CD8-positive, alpha-beta memory T cell (primary cell): ENCODE data around the gene ADD1. TPM values are rescaled to one million over a fixed set of nuclear protein-coding genes. Genes with fewer than 3 reads are reported as not detected.
A peak's percentile ranks its signal among the peaks of the same experiment; 100 is the strongest.
"Not testable (repeated sequence)": the region's sequence is repeated elsewhere in the genome, so short reads cannot be mapped to it uniquely, and the experiment has no call there.

Source experiments
- CTCF ChIA-PET: fragments of 350-600 bp; sonication (Branson Sonifier 250); formaldehyde crosslinking; loops from one replicate; lab custom pipeline; 2021; ENCODE audit warnings: antibody characterized with exemption; lab: Charles Lee
- POLR2A ChIA-PET: fragments of 350-600 bp; sonication (Branson Sonifier 250); formaldehyde crosslinking; loops from one replicate; lab custom pipeline; 2021; ENCODE audit warnings: antibody characterized with exemption; lab: Charles Lee
- DNase-seq, 5 donors: peaks; one replicate each; pipeline versions ENCODE4 v3.0.0 to v3.0.0-alpha.2; 2020 to 2022; ENCODE audit warnings: mixed read lengths in 1 of 5
- H3K27ac ChIP-seq: one replicate; pipeline ENCODE4 v1.7.0; 2013; ENCODE audit warnings: low read depth, mild to moderate bottlenecking, low read length, moderate library complexity
- H3K27me3 ChIP-seq: 2 replicates; pipeline ENCODE4 v1.7.0; 2013; ENCODE audit warnings: low read length, mild to moderate bottlenecking; ENCODE audit not compliant: insufficient read depth, poor library complexity, severe bottlenecking
- H3K36me3 ChIP-seq: 2 replicates; pipeline ENCODE4 v1.7.0; 2013; ENCODE audit warnings: mild to moderate bottlenecking, low read length, moderate library complexity; ENCODE audit not compliant: insufficient read depth
- H3K4me1 ChIP-seq: 2 replicates; pipeline ENCODE4 v1.7.0; 2013; ENCODE audit warnings: mild to moderate bottlenecking, low read length, moderate library complexity; ENCODE audit not compliant: insufficient read depth
- H3K4me3 ChIP-seq: 2 replicates; pipeline ENCODE4 v1.7.0; 2013; ENCODE audit warnings: mild to moderate bottlenecking, low read length
- H3K9me3 ChIP-seq: 2 replicates; pipeline ENCODE4 v1.7.0; 2013; ENCODE audit warnings: mild to moderate bottlenecking, low read length
- H3K27ac Mint-ChIP-seq, 8 donors: one replicate each; pipeline ENCODE4 v1.8.0; 2020 to 2021; ENCODE audit warnings: mixed read lengths in 8 of 8, mild to moderate bottlenecking in 6 of 8, inconsistent platforms in 3 of 8, moderate library complexity in 3 of 8
- H3K27me3 Mint-ChIP-seq, 2 donors: one replicate each; pipeline ENCODE4 v1.8.0; 2020 to 2021; ENCODE audit warnings: mixed read lengths in 2 of 2, mild to moderate bottlenecking in 1 of 2, moderate library complexity in 1 of 2
- H3K36me3 Mint-ChIP-seq, 3 donors: one replicate each; pipeline ENCODE4 v1.8.0; 2020 to 2021; ENCODE audit warnings: mixed read lengths in 3 of 3, inconsistent platforms in 1 of 3, mild to moderate bottlenecking in 1 of 3
- H3K4me1 Mint-ChIP-seq, 3 donors: one replicate each; pipeline ENCODE4 v1.8.0; 2020 to 2021; ENCODE audit warnings: mixed read lengths in 3 of 3, inconsistent platforms in 1 of 3, mild to moderate bottlenecking in 1 of 3
- H3K4me3 Mint-ChIP-seq, 7 donors: one replicate each; pipeline ENCODE4 v1.8.0; 2020 to 2021; ENCODE audit warnings: mixed read lengths in 7 of 7, mild to moderate bottlenecking in 6 of 7, moderate library complexity in 4 of 7, inconsistent platforms in 2 of 7
- H3K9me3 Mint-ChIP-seq, 5 donors: one replicate each; pipeline ENCODE4 v1.8.0; 2020 to 2022; ENCODE audit warnings: mixed read lengths in 5 of 5, mild to moderate bottlenecking in 3 of 5, moderate library complexity in 2 of 5, inconsistent platforms in 1 of 5
- polyA plus RNA-seq: library from polyadenylated mRNA; unstranded; fragments of 300-500 nt; fragmentation: Illumina TruSeq; gene quantifications from one replicate; pipeline ENCODE4 v1.2.3, GENCODE V29; 2021
- total RNA-seq, 2 experiments: library from RNA; stranded (reverse); gene quantifications; one replicate each; pipeline ENCODE4 v1.2.3, GENCODE V29; 2021

Gene ADD1
- total and polyA plus RNA-seq, 3 experiments from 2014 or later: 185 to 217 (median 192) TPM

DNA sequence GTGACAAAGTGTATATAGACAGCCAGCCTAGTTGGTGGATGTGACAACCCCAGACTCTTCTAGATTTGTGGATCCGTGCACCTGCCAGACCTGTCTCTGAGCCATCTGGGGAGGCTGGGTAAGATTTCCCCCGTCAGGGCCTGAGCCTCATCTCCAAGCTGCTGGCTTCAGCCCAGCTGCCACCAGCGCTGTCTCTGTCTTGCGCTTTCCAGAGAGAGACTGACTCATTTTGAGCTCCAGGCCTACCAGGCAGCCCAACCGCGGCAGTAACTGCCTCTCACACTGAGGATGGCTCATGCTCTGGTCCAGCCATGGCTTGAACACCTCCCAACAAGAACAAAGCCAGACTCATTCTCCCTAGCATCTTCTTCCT is 93.1 kb downstream of the ADD1 start:
- Mint-ChIP-seq H3K27me3 (no peaks in the 10 kb centered on the region), H3K36me3 (peaks cover 0 to 68% (median 8%) of the 10 kb centered on the region in 3 donors), H3K9me3 (no peaks in the 10 kb centered on the region), H3K4me3 (peak overlapping the region; percentile 88 to 99 (median 90)), H3K4me1 (peaks cover 42 to 70% (median 52%) of the 10 kb centered on the region in 3 donors), H3K27ac (peak overlapping the region; percentile 86 to 100 (median 96))
- Histone ChIP-seq H3K4me3 (no peak overlapping the region), H3K9me3 (no peaks in the 10 kb centered on the region), H3K36me3 (peaks cover 32% of the 10 kb centered on the region), H3K27ac (peak overlapping the region; percentile 96), H3K27me3 (no peaks in the 10 kb centered on the region), H3K4me1 (peaks cover 47% of the 10 kb centered on the region)
- ChIA-PET CTCF (interaction anchor here (0.6 to 3.7 kb wide), 6 partner anchors 12 to 174 kb away, joined by 3 to 14 read pairs (median 8); partner anchors contain the start of genes GRK4 and NOP14), POLR2A (interaction anchor here (0.7 to 3.1 kb wide), 3 partner anchors 25 to 103 kb away, joined by 6 to 17 read pairs (median 11); partner anchors contain the start of gene GRK4)
- peak in 3 of 5 donors; percentile 26 to 78 (median 31) for DNase-seq

DNA sequence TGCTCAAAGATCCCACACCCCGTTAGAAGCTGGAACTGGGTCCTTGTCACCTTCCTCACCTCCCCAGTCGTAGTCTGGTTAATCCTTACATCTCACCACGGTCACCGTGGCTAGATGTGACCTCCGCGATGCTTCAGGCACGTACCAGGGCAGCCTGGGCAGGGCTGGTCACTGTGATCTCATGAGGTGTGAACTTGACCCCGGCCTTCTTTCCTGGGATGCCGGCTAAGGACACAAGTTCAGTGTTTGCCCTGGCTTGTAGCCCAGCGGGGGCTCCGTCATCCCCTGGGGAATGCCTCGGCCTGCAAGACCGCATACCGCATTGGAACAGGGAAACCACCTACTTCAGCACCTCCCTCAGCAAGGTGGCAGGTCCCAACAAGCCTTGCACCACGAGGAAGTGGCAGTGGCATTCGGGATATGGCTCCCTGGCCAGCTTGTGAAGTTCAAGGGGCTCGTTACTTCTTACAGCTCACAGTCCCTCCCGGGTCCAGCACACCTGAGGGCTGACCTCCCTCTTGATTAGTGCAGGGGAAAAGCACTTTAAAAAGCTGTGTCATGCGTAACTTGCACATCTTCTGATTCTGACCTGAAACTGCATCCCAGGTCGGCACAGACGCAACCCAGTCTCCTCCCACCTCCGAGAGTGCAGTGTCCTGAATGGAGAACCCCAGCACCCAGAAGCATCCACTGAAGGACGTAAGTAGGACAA is 93.7 kb downstream of the ADD1 start:
- H3K4me3 Mint-ChIP-seq: peak overlapping the region; percentile 88 to 99 (median 90)
- DNase-seq: peak in 1 of 5 donors; percentile 57
- Histone ChIP-seq H3K4me1 (peaks cover 41% of the 10 kb centered on the region), H3K27me3 (no peaks in the 10 kb centered on the region), H3K4me3 (no peak overlapping the region), H3K27ac (peak overlapping the region; percentile 96), H3K36me3 (peaks cover 32% of the 10 kb centered on the region), H3K9me3 (no peaks in the 10 kb centered on the region)
- no peaks in the 10 kb centered on the region for H3K9me3 Mint-ChIP-seq
- POLR2A ChIA-PET: interaction anchor here (0.7 to 3.1 kb wide), 2 partner anchors 25 to 102 kb away, joined by 6 to 17 read pairs; no protein-coding TSS in a partner anchor
- CTCF ChIA-PET: interaction anchor here (0.6 to 3.7 kb wide), 4 partner anchors 11 to 174 kb away, joined by 3 to 14 read pairs (median 12); partner anchors contain the start of genes GRK4 and NOP14
- peak overlapping the region; percentile 86 to 100 (median 96) for H3K27ac Mint-ChIP-seq
- peaks cover 38 to 69% (median 51%) of the 10 kb centered on the region in 3 donors for H3K4me1 Mint-ChIP-seq
- peaks cover 0 to 70% (median 8%) of the 10 kb centered on the region in 3 donors for H3K36me3 Mint-ChIP-seq
- H3K27me3 Mint-ChIP-seq: no peaks in the 10 kb centered on the region

DNA sequence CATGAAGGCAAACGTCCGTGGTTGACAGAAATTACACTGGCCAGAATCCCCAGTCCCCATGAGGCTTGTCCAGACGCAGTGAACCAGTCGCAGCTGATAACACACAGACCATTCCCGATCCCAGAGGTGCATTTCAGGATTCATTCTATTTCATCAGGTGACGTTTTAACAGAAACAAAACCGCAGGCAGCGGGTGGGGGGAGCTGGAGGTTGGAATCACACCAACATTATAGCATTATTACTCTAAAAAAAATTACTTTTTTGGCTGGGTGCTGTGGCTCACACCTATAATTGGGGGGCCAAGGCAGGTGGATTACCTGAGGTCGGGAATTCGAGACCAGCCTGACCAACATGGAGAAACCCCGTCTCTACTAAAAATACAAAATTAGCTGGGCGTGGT is 94.3 kb downstream of the ADD1 start:
- Mint-ChIP-seq H3K9me3 (no peaks in the 10 kb centered on the region), H3K36me3 (peaks cover 0 to 76% (median 8%) of the 10 kb centered on the region in 3 donors), H3K4me3 (no peak overlapping the region), H3K27me3 (peaks cover 0 to 1% of the 10 kb centered on the region in 2 donors), H3K4me1 (peaks cover 36 to 67% (median 51%) of the 10 kb centered on the region in 3 donors), H3K27ac (peak overlapping the region in 6 of 8 donors; percentile 26 to 100 (median 62))
- Histone ChIP-seq H3K9me3 (no peaks in the 10 kb centered on the region), H3K4me3 (no peak overlapping the region), H3K4me1 (peaks cover 35% of the 10 kb centered on the region), H3K36me3 (peaks cover 32% of the 10 kb centered on the region), H3K27me3 (no peaks in the 10 kb centered on the region), H3K27ac (no peak overlapping the region)
- DNase-seq: no peak
- ChIA-PET POLR2A (no interaction called here), CTCF (interaction anchor here (1.1 to 3.7 kb wide), 2 partner anchors 18 to 175 kb away, joined by 3 to 13 read pairs; no protein-coding TSS in a partner anchor)

DNA sequence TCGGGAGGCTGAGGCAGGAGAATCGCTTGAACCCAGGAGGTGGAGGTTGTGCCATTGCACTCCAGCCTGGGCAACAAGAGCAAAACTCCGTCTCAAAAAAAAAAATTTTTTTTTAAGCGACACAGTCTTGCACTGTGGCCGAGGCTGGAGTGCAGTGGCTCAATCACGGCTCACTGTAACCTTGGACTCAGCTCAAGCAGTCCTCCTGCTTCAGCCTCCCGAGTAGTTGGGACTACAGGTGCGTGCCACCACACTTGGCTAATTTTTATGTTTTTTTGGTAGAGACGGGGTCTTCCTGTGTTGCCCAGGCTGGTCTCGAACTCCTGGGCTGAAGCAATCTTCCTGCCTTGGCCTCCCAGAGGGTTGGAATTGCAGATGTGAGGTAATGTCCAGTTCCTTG is 94.8 kb downstream of the ADD1 start:
- H3K27me3 Mint-ChIP-seq, H3K9me3 ChIP-seq, DNase-seq, POLR2A ChIA-PET, H3K4me3 ChIP-seq, H3K27ac ChIP-seq, H3K9me3 Mint-ChIP-seq, H3K27me3 ChIP-seq: not testable (repeated sequence)
- Mint-ChIP-seq H3K27ac (peak overlapping the region in 4 of 8 donors; percentile 46 to 100 (median 80)), H3K36me3 (peaks cover 0 to 76% (median 8%) of the 10 kb centered on the region in 3 donors), H3K4me1 (peaks cover 32 to 63% (median 47%) of the 10 kb centered on the region in 3 donors), H3K4me3 (peak overlapping the region in 1 of 7 donors; percentile 36)
- CTCF ChIA-PET: interaction anchor here (1.1 to 3.7 kb wide), 2 partner anchors 17 to 175 kb away, joined by 3 to 13 read pairs; no protein-coding TSS in a partner anchor
- peaks cover 32% of the 10 kb centered on the region for H3K36me3 ChIP-seq
- peaks cover 30% of the 10 kb centered on the region for H3K4me1 ChIP-seq

DNA sequence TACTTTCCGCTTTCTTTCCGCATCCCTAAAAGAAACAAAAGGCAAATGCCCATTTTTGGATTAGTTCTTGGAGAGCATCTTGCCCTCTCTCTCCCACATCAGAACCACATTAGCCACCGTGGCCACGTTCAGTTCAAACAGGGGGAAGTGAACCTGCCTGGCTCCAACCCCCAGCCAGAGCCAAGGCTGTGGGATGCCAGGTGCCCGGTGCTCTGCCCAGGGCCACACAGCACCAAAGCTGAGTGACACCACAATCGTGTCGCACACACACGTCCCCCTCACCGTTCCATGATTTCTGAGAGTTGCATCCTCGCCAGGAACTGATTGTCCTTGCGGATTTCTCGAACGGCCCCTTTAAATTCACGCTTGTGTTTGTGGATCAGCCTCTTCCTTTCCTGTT is 95.3 kb downstream of the ADD1 start:
- ChIA-PET POLR2A (interaction anchor here (0.7 kb wide), 1 partner anchor 15 kb away, joined by 3 read pairs; no protein-coding TSS in a partner anchor), CTCF (interaction anchor here (1.1 kb wide), 1 partner anchor 17 kb away, joined by 3 read pairs; no protein-coding TSS in a partner anchor)
- Mint-ChIP-seq H3K27me3 (peaks cover 0 to 3% of the 10 kb centered on the region in 2 donors), H3K36me3 (peaks cover 0 to 81% (median 9%) of the 10 kb centered on the region in 3 donors), H3K4me1 (peaks cover 31 to 61% (median 50%) of the 10 kb centered on the region in 3 donors), H3K9me3 (no peaks in the 10 kb centered on the region), H3K4me3 (peak overlapping the region in 2 of 7 donors; percentile 36 to 79), H3K27ac (peak overlapping the region in 5 of 8 donors; percentile 38 to 89 (median 80))
- no peak for DNase-seq
- Histone ChIP-seq H3K36me3 (peaks cover 35% of the 10 kb centered on the region), H3K4me3 (no peak overlapping the region), H3K4me1 (peaks cover 26% of the 10 kb centered on the region), H3K27me3 (no peaks in the 10 kb centered on the region), H3K27ac (no peak overlapping the region), H3K9me3 (no peaks in the 10 kb centered on the region)

DNA sequence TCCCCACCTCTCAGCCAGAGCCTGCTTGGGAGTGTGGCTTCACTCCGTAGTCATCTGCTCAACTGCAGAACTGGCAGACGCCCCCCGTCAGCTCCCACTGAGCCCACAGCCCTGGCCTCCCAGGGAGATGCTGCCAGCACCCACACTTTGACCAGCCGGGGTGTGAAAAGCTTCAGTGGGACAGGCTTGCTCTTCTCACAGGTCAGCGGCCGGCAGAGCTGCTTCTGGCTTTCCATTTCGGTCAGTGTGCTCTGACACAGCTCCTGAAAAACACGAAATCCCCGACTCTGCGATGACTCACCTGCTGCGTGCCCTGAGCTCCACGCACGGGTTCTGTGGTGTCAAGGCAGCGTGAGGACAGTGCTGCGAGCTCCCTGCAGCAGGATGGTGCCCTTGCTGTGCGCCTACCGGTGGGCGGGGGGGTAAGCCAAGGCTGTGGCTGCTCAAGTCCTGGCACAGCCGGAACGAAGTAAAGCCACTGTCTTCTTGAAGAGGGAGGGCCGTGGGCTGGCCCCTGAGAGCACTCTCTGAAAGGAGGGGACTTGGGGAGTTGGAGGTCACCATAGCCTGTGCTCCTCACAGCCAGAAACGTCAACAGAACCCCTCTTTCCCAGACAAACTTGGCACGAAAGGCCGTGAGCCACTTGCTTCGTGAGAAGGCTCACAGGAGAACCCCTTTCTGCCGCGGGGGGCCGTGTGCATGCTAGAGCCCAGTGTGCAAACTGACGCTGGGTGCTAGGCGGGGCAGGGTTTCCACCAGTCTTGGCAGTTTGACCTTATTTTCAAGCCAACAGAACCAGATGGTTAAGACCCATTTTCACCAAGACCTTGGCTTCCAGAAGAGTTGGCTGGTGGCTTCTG is 96.0 kb downstream of the ADD1 start:
- peaks cover 0 to 3% of the 10 kb centered on the region in 2 donors for H3K27me3 Mint-ChIP-seq
- DNase-seq: no peak
- peaks cover 39% of the 10 kb centered on the region for H3K36me3 ChIP-seq
- peaks cover 26% of the 10 kb centered on the region for H3K4me1 ChIP-seq
- no peak overlapping the region for H3K4me3 ChIP-seq
- H3K4me3 Mint-ChIP-seq: peak overlapping the region in 1 of 7 donors; percentile 79
- peaks cover 31 to 61% (median 54%) of the 10 kb centered on the region in 3 donors for H3K4me1 Mint-ChIP-seq
- POLR2A ChIA-PET: interaction anchor here (0.7 kb wide), 1 partner anchor 14 kb away, joined by 3 read pairs; no protein-coding TSS in a partner anchor
- CTCF ChIA-PET: interaction anchor here (1.5 kb wide), 1 partner anchor 176 kb away, joined by 4 read pairs; no protein-coding TSS in a partner anchor
- H3K27ac ChIP-seq: no peak overlapping the region
- peak overlapping the region in 6 of 8 donors; percentile 38 to 84 (median 63) for H3K27ac Mint-ChIP-seq
- no peaks in the 10 kb centered on the region for H3K9me3 ChIP-seq
- H3K36me3 Mint-ChIP-seq: peaks cover 0 to 88% (median 12%) of the 10 kb centered on the region in 3 donors
- no peaks in the 10 kb centered on the region for H3K9me3 Mint-ChIP-seq
- no peaks in the 10 kb centered on the region for H3K27me3 ChIP-seq
